NCI-H1417 (cell line): Measurements from ENCODE around the gene TMEM119.

Experiments
- DNase-seq, 3 experiments: peaks; one replicate each; lab custom pipeline; 2025; lab: John Stamatoyannopoulos, UW

The TMEM119 gene

DNA sequence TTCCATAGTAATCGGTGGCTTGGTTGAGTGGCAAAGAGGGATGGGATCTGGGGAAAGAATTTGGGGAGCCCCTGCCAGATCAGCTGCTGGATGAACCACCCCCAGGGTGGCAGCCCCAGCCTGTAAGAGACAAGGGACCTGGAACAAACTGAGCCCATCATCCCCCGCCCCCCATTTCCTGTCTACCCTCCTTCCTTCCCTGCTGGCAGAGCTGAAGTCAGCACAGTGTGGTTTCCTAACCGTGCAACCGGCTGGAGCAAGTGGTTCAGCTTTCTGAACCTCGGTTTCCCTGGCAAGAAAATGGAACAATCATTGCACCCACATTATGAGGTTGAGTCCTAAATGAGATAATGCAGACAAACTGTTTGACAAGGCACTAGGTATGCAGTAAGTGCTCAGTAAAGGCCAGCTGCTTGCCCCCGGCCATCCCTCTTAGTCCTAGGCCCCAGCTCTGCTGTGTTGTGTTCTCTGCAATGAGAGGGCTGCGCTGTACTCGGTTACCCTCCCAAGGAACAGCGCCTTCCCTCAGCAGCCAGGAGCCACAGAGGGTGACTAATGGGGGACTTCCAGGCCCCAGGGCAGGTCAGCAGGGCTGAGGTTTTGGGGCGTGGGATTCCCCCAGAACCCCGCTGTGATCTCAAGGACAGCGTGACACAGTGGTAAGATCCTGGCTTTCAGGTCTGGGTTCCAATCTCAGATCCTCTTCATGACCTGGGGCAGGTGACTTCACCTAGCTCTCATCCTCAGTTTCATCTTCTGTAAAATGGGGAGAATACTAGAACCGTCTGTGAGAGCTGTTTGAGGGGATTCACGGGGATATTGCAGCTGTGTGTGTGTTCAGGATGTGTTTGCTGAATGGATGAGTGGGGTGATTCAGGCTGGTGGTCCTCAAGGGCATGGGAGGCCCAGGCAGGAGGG, 19.3 kb upstream of the TMEM119 start:
- DNase-seq, result no peak

DNA sequence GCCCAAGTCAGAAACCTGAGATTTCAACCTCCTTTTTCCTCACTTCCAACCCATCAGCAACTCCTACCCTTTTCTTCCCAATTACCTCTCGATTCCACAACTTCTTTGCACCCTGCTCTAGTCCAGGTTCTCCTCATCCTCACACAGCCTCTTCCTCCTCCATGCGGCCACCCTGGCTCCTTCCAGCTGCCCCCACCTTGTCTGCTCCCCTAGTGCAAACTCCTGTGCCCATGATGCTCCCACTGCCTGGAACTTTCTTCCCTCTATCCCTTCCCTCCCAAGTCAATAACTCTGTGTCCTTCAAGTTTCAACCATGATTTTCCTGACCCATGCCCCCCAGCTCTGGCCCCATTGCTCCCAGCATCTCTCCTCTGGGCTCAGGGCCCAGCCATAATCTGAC, 18.5 kb upstream of the TMEM119 start:
- no peak for DNase-seq

DNA sequence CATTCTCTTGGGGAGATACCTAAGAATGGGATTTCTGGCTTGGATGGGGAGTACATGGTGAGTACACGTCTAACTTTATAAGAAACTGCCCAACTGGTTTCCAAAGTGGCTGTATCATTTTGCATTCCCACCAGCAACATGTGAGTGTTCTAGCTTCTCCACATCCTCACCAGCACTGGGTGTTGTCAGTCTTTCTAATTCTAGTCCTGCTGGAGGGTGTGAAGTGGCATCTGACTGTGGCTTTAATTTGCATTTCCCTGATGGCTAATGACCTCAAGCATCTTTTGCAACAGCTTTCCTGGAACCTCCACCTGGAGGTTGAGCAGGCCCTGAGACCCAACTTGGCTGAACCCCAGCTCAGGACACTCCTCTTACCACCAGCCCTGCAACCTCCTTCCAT, 18.0 kb upstream of the TMEM119 start:
- DNase-seq, result no peak

DNA sequence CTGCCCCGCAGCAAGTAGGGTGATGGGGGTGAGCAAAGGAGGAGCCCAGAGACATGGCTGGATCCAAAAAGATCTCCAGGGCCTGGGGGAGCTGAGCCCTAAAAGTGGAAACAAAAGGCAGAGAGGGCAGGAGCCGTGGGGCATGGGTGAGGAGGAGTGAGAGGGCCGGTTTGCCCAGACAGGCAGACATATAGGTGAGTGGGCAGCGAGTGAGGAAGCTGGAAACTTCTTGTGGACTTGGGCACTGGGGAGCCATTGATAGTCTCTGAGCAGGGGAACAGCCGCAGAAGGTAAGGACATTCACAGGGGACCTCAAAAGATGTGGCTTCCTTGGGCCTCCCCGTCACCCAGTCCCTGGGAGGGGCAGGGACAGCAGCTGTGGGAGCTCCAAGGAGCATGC, 16.8 kb upstream of the TMEM119 start:
- DNase-seq, result no peak

DNA sequence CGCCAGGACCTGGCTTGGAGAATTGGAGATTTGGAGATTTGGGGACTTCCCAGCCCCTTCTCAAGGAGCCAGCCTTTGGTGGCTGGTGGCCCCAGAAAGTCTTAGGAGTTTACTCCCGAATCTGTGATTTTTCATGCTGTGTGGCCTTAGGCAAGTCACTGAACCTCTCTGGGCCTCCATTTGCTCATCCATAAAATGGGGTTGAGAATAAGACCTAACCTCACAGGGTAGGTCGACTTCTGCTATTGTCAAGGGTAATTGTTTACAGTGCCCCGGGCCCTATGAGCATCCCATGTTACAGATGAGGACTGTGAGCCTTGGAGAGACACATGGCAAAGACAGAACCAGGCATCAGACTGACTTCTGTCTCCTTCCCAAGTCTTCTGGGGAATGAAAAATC, 16.2 kb upstream of the TMEM119 start:
- no peak for DNase-seq

DNA sequence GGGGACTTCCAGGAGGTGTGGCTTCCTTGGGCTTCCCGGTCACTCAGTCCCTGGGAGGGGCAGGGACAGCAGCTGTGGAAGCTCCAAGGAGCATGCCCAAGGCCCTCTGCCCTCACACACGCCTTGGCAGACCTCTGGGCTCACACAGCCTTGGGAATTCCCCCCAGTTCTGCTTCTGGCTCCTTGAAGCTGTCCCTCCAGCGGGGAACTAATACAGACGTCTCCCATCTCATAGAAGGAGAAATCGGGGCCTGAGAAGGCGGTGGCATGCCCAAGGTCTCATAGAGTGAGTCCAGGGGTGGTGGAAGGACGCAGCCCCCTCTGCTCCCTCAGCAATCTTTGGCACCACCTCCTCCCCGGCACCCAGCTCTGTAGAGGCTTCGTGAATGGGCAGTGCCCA, 15.7 kb upstream of the TMEM119 start:
- no peak for DNase-seq

DNA sequence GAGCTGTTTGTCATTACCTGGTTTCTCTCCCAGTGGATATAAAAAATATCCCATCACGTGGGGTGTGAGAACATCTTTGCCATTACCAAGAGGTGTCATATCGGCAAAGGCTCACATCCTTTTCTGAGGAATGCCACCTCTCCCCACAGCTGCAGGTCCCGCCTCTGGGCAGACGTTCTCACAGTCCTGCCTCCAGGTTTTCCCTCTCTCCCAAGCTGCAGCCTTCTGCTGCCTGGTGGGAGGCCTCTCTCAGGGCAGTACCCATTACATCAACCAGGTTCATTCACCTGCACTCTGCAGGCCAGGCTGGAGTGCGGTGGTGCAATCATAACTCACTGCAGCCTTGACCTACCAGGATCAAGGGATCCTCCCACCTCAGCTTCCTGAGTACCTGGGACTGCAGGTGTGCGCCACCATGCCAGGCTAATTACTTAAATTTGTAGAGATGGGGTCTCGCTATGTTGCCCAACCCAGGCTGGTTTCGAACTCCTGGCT, 15.0 kb upstream of the TMEM119 start:
- DNase-seq, result peak in 2 of 3 experiments; percentile 35 to 46

DNA sequence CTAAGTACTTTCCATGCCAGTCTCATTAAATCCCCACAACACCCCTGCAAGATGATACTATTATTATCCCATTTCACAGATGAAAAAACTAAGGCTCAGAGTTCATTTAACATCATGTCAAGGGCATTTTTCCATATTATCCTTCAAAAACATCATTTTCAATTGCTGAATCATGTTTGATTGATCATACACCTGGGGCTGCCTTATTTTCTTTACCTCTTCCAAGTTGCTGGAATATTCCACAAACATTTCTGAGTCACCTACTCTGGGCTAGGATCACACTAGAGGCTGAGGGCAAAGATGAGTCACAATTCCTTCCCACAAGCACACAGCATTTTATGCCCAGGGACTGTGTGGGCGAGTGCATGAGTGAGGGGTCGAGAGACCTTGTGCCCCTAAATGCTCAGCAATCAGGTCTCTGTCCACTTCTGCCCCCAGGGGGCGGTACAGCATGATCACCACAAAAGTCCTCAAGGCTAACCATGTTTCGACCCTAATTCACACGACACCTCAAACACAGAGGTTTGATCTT, 14.1 kb upstream of the TMEM119 start:
- DNase-seq, result no peak

DNA sequence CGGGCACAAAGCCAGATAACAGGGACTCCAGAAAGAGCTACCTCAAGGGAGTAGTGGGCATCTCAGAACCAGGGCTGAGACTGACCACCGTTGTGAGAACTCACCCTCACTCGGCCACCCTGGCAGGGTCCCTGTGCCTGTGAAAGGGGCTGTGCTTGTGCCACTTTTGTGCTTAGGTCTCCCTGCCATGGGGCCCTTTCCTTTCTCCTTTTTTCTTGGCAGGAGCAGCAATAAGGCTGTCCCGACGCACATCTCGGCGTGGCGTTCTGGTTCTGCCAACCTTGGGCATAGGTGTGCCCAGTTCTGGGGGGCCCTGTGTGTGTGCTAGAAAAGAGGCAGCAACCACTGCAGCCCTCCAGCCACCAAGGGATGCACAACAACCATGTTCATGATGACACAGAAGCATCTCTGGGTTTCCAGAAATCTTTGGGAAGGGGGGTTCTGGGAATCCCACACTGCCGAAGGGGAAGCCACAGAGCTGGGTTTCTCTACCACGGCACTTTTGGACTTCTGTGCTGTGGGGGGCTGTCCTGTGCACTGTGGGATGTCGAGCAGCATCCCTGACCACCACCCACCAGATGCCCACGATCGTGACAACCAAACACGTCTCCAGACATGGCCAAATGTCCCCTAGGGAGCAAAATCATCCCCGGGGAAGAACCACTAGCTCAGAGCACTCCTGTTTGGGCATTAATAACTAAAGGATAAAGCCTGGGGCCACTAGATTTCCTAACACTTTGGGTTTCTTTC, 13.1 kb upstream of the TMEM119 start:
- no peak for DNase-seq

DNA sequence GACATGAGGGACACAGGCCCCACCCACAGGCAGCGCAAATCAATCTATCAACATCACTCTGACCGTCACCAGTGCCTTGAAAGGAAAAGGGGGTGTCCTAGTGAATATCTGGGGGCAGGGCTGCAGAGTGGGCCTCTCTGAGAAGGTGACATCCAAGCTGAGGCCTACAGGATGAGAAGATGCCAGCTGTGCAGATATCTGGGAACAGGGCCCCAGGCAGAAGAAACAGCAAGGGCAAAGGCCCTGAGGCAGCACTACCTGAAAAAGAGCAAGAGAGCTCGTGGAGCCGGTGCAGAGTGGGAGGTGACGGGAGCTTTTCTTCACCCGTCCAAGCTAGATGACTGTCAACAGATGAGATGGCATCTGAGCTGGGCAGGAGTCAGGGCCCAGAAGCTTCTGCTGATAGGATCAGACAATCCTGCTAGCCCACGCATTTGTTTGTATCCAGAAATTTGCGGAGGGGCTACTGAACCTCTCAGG, 12.5 kb upstream of the TMEM119 start:
- no peak for DNase-seq

DNA sequence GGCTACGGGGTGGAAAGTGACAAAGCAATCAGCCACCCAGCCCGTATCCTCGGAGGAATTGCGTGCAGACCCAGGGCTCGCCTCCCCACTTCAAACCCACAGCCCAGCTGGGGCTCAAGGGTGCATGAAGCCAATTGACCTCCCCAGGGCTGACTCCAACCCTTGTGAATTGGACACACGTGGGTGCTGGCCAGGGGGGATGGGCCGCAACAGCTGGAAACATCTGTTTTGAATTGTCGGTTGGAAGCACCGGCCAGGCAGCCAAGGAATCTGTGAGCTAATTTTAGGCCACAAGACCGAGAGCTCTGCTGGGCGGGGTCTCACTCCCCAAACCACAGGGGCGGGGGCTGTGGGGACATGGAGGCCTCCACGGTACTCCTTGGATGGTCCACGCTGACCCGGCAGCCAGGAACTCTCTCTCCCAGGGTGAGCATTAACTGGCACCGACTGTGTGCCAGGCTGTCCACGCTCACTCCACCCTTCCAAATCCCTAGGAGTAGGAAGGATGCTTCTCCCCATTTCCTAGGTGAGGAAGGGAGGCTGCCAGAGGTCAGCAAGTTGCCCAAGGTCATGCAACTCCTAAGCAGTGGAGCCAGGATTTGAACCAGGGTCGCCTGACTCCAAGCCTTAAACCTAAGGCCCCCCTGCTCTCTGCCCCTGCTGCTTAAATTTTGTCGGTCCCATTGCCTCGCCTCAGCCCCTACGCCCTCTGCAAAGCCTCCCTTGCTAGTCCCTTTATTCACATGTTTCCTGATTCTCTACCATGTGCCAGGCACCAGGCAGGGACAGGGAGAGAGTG, 11.9 kb upstream of the TMEM119 start:
- DNase-seq, result no peak

DNA sequence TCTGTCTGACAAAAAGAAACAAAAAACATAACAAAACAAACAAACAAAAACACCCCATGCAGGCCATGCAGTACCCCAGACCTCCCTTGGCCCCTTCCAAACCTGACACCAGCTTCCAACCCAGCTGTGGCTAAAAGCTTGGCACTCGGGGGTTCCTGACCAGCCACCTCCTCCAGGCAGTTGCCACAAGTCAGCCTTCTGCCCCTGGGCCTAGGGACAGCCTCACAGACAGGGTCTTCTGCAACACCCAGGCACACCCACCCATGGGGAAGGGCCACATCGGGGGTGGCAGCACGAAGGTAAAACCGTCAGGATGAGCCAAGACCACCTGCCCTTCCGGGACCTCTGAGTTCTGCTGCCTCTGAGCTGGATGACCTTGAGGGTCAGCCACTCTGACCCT, 10.7 kb upstream of the TMEM119 start:
- no peak for DNase-seq

DNA sequence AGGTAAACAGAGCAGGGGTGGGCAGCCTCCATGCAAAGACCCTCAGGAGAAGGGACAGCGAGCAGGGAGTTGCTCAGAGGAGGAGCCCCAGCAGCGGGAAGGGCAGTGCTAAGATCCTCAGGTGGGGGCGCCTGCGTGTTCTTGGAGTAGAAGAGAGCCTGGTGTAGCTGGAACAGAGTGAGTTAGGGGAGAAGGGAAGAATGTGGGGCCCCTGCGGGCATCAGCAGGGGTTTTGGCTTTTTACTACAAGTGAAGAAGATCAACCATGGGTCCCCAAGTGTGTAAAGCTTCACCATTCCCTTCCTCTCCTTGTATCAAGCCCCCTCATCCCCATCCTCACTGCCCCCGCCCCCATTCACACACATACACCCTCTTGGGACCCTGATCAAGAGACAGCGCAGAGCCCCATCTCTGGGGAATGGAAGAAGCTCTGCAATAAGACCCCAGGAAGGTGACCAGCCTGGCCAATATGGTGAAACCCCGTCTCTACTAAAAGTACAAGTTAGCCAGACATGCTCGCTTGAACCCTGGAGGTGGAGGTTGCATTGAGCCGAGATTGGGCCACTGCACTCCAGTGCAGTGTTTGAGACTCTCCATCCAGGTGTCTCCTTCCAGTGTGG, 10.2 kb upstream of the TMEM119 start:
- DNase-seq, result no peak

DNA sequence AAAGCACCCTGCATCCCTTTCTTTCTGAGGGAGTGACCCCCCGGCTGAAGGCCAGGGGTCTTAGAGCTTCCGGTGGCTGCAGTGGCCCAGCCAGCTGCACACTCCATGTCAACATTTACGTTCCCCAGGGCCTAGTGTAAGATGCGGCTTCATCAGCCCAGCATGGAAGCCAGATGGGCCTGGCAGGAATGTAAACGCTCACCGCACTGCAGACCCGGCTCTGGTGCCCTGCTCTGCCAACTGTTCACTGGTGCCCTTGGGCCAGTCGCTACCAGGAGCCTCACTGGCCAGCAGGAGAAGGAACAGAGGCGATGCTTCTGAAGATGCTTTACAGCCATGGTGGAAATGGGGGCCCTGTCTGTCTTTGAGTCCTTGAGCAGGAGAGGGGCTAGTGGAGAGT, 8.6 kb upstream of the TMEM119 start:
- DNase-seq, result no peak

DNA sequence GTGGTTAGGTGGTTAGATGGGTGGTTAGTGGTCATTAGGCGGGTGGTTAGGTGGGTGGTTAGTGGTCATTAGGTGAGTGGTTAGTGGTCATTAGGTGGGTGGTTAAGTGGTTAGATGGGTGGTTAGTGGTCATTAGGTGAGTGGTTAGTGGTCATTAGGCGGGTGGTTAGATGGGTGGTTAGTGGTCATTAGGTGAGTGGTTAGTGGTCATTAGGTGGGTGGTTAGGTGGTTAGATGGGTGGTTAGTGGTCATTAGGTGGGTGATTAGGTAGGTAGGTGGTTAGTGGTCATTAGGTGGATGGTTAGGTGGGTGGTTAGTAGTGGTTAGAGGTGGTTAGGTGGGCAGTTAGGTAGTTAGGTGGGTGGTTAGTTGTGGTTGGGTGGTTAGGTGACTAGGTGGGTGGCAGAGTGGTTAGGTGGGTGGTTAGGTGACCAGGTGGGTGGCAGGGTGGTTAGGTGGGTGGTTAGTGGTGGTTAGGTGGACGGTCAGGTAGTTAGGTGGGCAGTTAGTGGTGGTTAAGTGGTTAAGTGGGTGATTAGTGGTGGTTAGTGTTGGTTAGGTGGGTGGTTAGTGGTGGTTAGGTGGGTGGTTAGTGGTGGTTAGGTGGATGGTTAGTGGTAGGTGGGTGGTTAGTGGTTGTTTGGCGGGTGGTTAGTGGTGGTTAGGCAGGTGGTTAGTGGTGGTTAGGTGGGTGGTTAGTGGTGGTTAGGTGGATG, 8.0 kb upstream of the TMEM119 start:
- DNase-seq, result no peak

DNA sequence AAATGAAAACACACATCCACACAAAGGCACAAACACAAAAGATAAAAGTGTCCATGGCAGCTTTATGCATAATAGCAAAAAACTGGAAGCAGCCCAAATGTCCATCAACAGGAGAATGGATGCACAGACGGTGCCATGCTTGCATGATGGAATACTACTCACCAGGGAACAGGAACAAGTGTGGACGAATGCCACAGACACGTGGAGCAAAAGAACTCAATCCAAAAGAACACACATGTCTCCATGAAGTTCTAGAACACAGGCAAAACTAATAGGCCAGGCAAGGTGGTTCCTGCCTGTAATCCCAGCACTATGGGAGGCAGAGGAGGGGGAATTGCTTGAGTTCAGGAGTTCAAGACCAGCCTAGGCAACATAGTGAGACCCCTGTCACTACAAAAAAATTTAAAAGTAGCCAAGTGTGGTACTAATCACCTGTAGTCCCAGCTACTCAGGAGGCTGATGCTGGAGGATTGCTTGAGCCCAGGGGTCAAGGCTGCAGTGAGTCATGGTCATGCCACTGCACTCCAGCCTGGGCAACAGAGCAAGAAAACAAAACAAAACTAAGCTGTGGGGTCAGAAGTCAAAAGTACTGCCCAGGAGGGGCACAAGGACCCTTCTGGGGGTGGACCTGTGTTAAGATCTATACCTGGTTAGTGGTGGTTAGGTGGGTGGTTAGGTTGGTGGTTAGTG, 7.3 kb upstream of the TMEM119 start:
- no peak for DNase-seq

DNA sequence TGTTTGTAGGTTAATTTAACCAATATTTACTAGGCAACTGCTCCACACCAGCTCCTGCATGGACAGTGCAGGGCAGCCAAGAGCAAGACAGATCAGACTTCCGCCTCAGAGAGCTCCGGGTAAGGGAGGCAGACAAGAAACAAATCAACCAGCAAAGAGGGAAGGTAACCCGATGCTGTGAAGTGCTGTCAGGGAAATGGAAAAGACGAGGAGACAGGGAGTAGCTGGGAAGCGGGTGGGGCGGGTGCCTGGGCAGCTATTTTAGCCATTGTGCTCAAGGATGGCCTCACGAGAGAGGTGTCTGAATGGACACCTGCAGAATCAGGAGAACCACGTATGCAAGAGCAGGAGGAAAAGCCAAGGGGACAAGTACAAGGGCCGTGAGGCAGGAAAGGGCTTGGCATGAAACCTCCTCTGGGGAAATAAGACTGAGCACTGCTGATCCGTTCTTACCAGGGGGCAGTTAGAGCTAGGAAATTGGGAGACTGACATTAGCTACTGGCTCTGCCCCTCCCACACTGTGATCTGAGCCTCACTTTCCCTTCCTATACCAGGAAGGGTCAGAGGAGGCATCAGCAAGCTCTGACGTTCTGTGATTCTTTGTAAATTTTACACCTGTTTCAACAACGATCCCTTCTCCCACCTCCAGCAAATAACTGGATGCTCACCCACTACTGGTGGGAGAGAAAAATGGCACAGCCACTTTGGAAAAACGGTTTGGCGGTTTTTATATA, 6.5 kb upstream of the TMEM119 start:
- DNase-seq, result peak in 1 of 3 experiments; percentile 28

DNA sequence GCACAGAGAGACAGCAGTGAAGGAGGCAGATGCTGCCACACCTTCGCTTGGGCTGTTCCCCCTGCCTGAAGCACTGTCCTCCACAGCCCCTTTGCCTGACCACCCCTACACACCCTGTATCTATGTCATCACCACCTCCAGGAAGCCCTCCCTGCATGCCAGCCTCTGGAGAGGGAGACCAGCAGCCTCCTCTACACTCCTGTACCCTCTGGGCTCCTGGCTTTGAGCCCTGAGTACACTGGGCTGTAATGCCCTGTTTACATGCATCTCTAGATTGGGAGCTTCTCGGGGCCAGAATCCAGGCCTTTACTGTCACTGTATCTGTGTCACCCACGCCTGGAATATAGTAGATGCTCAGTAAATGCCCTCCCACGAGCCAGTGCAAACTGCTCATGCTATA, 5.9 kb upstream of the TMEM119 start:
- no peak for DNase-seq

DNA sequence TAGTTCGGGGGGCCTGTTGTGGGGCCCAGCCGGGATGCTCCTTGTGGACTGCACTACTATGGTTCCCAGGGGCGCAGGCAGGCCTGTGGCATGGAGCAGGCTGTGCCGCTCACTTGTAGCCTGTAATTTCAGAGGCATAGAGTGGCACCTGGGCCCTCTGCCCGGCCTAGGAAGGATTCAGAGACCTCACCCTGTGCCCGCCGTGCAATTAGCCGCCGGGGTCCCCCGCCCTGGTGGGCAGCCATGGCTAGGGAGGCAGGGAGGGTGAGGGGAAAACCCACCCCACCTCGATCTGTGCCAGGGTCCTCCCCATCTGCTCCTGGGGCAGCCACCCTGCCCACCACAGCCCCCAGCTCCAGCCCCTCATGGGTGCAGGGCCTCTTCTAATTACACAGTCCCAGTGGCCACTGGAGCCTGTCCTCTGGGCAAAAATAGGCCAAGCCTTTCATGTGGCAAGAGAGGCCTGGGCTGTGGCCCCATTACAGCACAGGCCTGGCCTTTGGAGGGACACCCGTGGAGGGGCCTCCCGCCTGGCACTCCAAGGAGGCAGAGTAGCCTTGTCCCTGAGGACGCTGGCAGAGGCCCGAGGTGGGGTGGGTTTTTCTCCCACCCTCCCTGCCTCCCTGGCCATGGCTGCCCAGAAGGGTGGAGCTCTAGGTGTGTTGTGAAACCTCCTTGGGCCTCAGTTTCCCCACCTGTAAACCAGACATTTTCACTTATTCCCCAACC, 5.3 kb upstream of the TMEM119 start:
- no peak for DNase-seq
